BLaER1 treated with 17β-estradiol and CSF1 and Interleukin-3, amounts not matched to agents 10 nM and 100 nM (cell line): ENCODE results near the gene CD74.

ENCODE experiments used
- H3K27ac ChIP-seq, 11 experiments: shearing (Covaris generic); formaldehyde crosslinking; 2 replicates each; pipeline ENCODE4 v1.8.1; 2022
- H3K27me3 ChIP-seq, 11 experiments: shearing (Covaris generic); formaldehyde crosslinking; 2 replicates each; pipeline ENCODE4 v1.8.1; 2022
- H3K36me3 ChIP-seq, 11 experiments: shearing (Covaris generic); formaldehyde crosslinking; 2 replicates each; pipeline ENCODE4 v1.8.1; 2022
- H3K4me1 ChIP-seq, 10 experiments: shearing (Covaris generic); formaldehyde crosslinking; 2 replicates each; pipeline ENCODE4 v1.8.1; 2022
- H3K4me2 ChIP-seq, 11 experiments: shearing (Covaris generic); formaldehyde crosslinking; 2 replicates each; pipeline ENCODE4 v1.8.1; 2022
- H3K4me3 ChIP-seq, 10 experiments: shearing (Covaris generic); formaldehyde crosslinking; 2 replicates each; pipeline ENCODE4 v1.8.1; 2022
- H3K9ac ChIP-seq, 11 experiments: shearing (Covaris generic); formaldehyde crosslinking; 2 replicates each; pipeline ENCODE4 v1.8.1; 2022
- H3K9me3 ChIP-seq, 11 experiments: shearing (Covaris generic); formaldehyde crosslinking; replicated peaks in 1 of 11; 2 replicates each; pipeline ENCODE4 v1.8.1; 2022
- H4K20me1 ChIP-seq, 11 experiments: shearing (Covaris generic); formaldehyde crosslinking; 2 replicates each; pipeline ENCODE4 v1.8.1; 2022
- Cebpa-rat ChIP-seq, 11 experiments: shearing (Covaris generic); IDR thresholded peaks; 2 replicates each; pipeline ENCODE4 v1.8.1; 2022

The CD74 gene

DNA sequence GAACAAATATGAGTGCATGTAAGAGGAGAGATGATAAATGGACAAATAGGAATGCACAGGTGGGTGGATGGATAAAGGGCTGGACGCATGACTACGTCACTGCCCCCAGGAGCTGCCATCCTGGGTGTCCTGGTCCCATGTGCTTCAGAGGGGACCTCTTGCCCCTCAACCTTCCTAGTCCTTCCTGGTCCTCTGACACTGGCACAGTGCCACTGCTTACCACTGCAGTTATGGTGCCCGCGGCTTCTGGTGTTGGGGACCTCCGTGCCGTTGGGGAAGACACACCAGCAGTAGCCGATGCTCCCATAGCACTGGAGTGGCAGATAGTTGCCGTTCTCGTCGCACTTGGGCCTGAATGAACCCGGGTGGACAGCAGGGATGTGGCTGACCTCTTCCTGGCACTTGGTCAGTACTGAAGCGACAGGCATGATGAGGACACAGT is 9.8 kb downstream of the CD74 start:
- Histone ChIP-seq H3K4me2 (0 out of 22 replicates have a peak overlapping the region, but pooled peaks of 1 of the 11 experiments have one; percentile 3), H3K9ac (peak overlapping the region in 3 of 11 experiments; percentile 11 to 54 (median 30); a peak in 4 of 22 replicates), H3K9me3 (no peaks in the 10 kb centered on the region), H3K4me1 (peaks cover 15 to 69% (median 54%) of the 10 kb centered on the region in 10 experiments), H4K20me1 (peaks cover 79 to 100% (median 100%) of the 10 kb centered on the region in 11 experiments; a peak in 21 of 22 replicates), H3K4me3 (no peak overlapping the region), H3K36me3 (peaks cover 98 to 100% (median 100%) of the 10 kb centered on the region in 11 experiments), H3K27me3 (no peaks in the 10 kb centered on the region), H3K27ac (peak overlapping the region in 5 of 11 experiments; percentile 6 to 33 (median 7); a peak in 3 of 22 replicates)
- TF ChIP-seq Cebpa-rat (IDR thresholded peaks at IDR 0.05), result no peak

DNA sequence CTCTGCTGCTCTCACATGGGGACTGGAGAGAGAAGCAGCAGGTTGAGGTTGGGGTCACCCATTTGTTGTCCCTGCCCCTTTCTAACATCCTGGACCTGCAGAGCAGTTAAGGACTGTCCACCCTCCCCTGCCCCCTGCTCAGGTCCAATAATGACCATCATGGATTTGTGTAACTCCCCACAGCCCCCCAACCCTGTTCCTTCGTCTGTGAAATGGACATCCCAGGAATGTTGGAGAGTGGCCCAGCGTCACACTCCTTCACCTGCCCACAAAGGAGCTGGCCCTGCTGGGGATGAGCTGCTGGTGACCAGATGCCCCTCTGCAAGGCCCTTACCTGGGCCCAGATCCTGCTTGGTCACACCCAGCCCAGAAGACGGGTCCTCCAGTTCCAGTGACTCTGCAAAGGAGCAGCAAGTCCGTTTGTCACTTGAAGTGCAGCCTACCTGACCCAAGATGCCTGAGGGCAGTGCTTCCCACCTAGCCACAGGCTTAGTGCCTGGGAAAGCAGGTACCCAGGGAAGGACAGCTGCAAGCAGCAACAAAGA is 10.4 kb downstream of the CD74 start:
- Histone ChIP-seq H3K27me3 (no peaks in the 10 kb centered on the region), H3K4me1 (peaks cover 15 to 63% (median 48%) of the 10 kb centered on the region in 10 experiments; a peak in 19 of 20 replicates), H4K20me1 (peaks cover 73 to 100% (median 100%) of the 10 kb centered on the region in 11 experiments; a peak in 21 of 22 replicates), H3K4me2 (peak overlapping the region in 2 of 11 experiments; percentile 6 to 16; a peak in 3 of 22 replicates), H3K9ac (peak overlapping the region in 5 of 11 experiments; percentile 2 to 54 (median 32); a peak in 7 of 22 replicates), H3K4me3 (no peak overlapping the region), H3K27ac (peak overlapping the region in 7 of 11 experiments; percentile 6 to 57 (median 10); a peak in 7 of 22 replicates), H3K36me3 (peaks cover 98 to 100% (median 100%) of the 10 kb centered on the region in 11 experiments), H3K9me3 (no peaks in the 10 kb centered on the region)
- no peak for TF ChIP-seq Cebpa-rat (IDR thresholded peaks at IDR 0.05)

DNA sequence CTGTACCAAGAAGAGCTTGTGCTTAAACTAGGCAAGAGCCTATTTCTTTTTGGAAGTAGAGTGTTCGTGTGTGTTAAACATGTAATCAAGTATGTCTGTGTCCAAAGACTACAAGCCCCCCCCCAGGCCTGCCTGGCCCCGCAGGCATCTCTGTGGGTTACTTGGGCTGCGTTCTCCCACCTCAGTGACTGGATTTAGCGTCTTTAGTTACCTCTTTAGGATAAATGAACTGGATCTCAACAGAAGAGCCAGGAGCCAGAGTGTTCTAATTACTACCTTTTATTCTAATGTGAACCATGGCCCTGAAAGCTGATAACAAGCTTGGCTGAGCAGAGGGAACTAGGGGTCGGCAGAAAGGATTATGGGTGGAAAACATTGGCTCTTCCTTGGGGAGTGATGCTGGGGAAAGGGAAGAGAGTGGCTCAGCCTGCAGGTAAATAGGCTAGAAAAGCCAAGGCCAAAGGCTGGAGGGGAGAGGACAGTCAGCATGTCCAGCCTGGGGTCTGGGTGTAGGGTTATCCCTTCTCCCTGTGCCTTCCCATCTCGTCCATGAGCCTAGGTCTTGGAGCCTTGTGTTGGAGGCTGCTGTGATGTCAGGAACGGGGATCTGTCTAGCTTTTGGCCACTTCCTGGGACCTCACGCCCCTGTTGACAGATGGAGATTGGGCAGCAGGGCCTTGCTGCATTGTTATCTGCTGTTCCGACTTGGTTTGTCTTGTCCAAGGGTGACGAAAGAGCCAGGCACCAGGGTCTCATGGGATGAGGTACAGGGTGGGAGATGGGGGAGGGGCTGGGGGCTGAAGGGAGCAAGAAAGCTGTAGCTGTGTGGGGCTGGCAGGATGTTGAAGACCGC is 11.1 kb downstream of the CD74 start:
- H3K9ac ChIP-seq, result peak overlapping the region in 6 of 11 experiments; percentile 9 to 54 (median 28); a peak in 8 of 22 replicates
- peak overlapping the region in 8 of 11 experiments; percentile 11 to 58 (median 42); a peak in 15 of 22 replicates for H3K27ac ChIP-seq
- TF ChIP-seq Cebpa-rat (IDR thresholded peaks at IDR 0.05), result no peak
- no peaks in the 10 kb centered on the region for H3K9me3 ChIP-seq
- H3K4me3 ChIP-seq, result no peak overlapping the region
- H3K36me3 ChIP-seq, result peaks cover 98 to 100% (median 100%) of the 10 kb centered on the region in 11 experiments
- peaks cover 9 to 56% (median 41%) of the 10 kb centered on the region in 10 experiments; a peak in 18 of 20 replicates for H3K4me1 ChIP-seq
- peaks cover 66 to 100% (median 97%) of the 10 kb centered on the region in 11 experiments; a peak in 21 of 22 replicates for H4K20me1 ChIP-seq
- H3K4me2 ChIP-seq, result peak overlapping the region in 2 of 11 experiments; percentile 6 to 16; a peak in 2 of 22 replicates
- H3K27me3 ChIP-seq, result no peaks in the 10 kb centered on the region

DNA sequence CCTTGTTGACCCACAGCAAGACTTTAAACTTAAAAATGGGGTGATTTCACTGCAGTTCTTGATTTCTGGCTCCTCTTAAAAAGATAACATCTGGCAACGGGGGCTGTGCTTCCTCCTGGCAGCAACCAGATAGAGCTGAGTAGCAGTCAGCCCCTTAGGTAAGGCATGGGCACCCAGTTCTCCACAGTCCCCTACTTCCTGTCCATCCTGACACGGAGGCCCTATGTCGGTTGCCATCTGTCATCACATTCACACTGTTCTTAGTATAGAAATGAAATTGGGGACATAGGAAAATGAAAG is 11.7 kb downstream of the CD74 start:
- Histone ChIP-seq H4K20me1 (peaks cover 60 to 100% (median 96%) of the 10 kb centered on the region in 11 experiments; a peak in 21 of 22 replicates), H3K36me3 (peaks cover 98 to 100% (median 100%) of the 10 kb centered on the region in 11 experiments), H3K9ac (peak overlapping the region in 3 of 11 experiments; percentile 9 to 27 (median 21); a peak in 1 of 22 replicates), H3K27ac (peak overlapping the region in 8 of 11 experiments; percentile 11 to 58 (median 41); a peak in 12 of 22 replicates), H3K27me3 (no peaks in the 10 kb centered on the region), H3K4me3 (no peak overlapping the region), H3K9me3 (no peaks in the 10 kb centered on the region), H3K4me2 (no peak overlapping the region), H3K4me1 (peaks cover 9 to 50% (median 36%) of the 10 kb centered on the region in 10 experiments; a peak in 17 of 20 replicates)
- TF ChIP-seq Cebpa-rat (IDR thresholded peaks at IDR 0.05), result no peak

DNA sequence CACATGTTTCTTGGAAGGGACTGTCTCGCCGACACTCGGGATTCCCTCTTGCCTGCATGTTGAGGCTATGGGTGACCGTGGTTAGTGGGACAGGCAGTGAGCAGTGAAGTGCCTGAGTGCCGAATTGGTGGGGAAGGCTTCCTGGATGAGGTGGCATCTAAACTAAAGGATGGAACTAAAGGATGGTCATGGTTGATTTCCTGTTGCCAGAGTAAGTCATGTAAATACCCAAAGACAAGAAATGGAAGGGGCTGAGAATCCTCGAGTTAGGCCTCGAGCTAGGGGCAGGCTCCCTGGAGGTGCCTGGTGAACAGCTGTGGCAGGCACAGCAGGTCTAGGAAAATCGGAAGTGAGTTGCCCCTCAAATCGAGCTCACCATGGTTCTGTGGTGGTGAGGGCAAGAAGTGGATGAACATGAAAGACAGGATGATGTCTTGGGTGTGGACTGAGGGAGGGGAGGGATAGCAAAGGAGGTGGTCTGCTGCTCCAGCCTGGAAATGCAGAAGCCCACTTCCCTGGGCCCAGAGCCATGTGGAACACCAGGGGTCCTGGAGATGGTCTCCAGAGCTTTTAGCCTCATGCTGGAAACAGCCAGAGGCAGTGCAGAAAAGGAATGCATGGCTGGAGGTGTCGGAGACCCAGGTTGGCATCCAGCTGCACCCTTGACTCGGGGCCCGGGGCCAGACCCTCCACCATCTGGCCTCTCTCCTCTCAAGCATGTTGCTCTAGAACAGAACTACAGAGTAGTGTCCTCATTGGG is 12.2 kb downstream of the CD74 start:
- Histone ChIP-seq H3K4me1 (peaks cover 9 to 45% (median 34%) of the 10 kb centered on the region in 10 experiments; a peak in 17 of 20 replicates), H3K27ac (peak overlapping the region in 9 of 11 experiments; percentile 11 to 58 (median 33); a peak in 12 of 22 replicates), H3K4me3 (no peak overlapping the region), H3K4me2 (no peak overlapping the region; a peak in 1 of 22 replicates), H3K9ac (peak overlapping the region in 6 of 11 experiments; percentile 9 to 41 (median 20); a peak in 7 of 22 replicates), H3K36me3 (peaks cover 98 to 100% (median 100%) of the 10 kb centered on the region in 11 experiments), H3K9me3 (no peaks in the 10 kb centered on the region), H4K20me1 (peaks cover 55 to 100% (median 92%) of the 10 kb centered on the region in 11 experiments; a peak in 21 of 22 replicates), H3K27me3 (no peaks in the 10 kb centered on the region)
- TF ChIP-seq Cebpa-rat (IDR thresholded peaks at IDR 0.05), result no peak

DNA sequence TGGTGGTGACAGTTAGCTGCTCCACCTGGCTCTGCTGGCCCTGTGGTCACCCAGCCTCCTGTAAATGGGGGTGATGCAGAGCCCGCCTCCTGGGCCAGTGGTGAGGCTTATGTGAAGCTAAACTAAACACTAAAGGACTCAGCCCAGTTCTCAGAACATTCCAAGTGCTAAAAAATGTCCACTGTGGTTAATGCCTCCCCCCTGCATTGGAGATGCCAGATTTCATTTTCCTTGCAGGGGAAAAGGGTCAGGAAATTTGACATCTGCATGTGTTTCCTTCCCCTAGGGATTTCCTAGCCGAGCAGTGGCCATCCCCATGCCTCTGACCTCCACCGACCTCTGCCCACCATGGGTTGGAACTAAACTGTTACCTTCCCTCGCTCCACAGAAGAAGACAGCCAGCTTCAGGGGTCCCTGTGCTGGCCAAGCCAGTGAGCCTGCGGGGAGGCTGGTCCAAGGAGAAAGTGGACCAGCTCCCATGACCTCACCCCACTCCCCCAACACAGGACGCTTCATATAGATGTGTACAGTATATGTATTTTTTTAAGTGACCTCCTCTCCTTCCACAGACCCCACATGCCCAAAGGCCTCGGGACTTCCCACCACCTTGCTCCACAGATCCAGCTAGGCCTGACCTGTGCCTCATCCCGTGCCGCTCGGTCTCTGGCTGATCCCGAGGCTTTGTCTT is 13.0 kb downstream of the CD74 start:
- Histone ChIP-seq H4K20me1 (peaks cover 46 to 99% (median 83%) of the 10 kb centered on the region in 11 experiments; a peak in 21 of 22 replicates), H3K4me3 (no peak overlapping the region), H3K36me3 (peaks cover 98 to 100% (median 100%) of the 10 kb centered on the region in 11 experiments), H3K4me2 (no peak overlapping the region; a peak in 1 of 22 replicates), H3K27me3 (no peaks in the 10 kb centered on the region), H3K27ac (peak overlapping the region in 8 of 11 experiments; percentile 11 to 57 (median 33); a peak in 6 of 22 replicates), H3K9ac (peak overlapping the region in 4 of 11 experiments; percentile 13 to 41 (median 28); a peak in 3 of 22 replicates), H3K4me1 (peaks cover 9 to 49% (median 36%) of the 10 kb centered on the region in 10 experiments; a peak in 17 of 20 replicates), H3K9me3 (no peaks in the 10 kb centered on the region)
- TF ChIP-seq Cebpa-rat (IDR thresholded peaks at IDR 0.05), result no peak

DNA sequence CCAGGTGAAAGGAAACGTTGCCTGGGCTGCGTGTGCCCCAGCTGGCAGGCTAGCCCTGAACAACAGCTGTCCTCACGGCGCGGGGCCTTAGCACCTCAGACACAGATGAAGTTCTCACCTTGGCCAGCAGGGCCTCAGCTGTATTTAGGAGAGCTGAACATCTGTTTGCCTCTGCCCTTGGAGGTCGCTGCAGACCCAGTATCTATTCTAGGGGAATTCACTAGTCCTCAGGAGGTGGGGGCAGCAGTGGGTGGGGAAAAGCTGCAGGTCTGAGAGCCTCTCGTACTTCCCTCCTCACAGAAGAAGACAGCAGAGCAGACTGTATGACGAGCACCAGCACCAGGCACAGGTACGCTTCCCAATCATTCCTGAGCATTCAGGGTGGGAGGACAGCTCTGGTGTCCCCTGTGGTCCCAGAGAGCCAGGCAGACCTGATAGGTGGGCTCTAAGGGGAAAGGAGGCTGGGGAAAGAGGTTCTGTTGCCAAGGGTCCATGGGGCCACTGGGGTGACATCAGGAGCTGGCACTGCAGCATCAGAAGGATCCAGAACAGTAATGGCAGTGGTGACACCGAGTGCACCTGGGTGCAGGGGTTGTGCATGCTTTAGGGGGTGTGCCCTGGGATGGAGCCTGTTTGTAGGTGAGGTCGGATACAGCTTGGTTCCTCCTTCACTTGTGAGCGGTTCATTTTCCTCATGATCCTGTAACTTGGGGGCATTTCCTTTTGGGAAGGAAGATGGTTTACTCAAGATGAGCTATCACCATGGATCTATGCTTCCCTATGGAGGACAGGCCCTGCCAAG is 13.8 kb downstream of the CD74 start:
- Histone ChIP-seq H3K36me3 (peaks cover 97 to 100% (median 100%) of the 10 kb centered on the region in 11 experiments), H3K27me3 (no peaks in the 10 kb centered on the region), H3K4me3 (no peak overlapping the region), H3K4me1 (peaks cover 9 to 56% (median 38%) of the 10 kb centered on the region in 10 experiments; a peak in 17 of 20 replicates), H3K9me3 (no peaks in the 10 kb centered on the region), H4K20me1 (peaks cover 39 to 99% (median 78%) of the 10 kb centered on the region in 11 experiments; a peak in 21 of 22 replicates), H3K27ac (peak overlapping the region in 5 of 11 experiments; percentile 3 to 44 (median 13); a peak in 6 of 22 replicates), H3K4me2 (no peak overlapping the region), H3K9ac (peak overlapping the region in 2 of 11 experiments; percentile 9 to 18; a peak in 1 of 22 replicates)
- no peak for TF ChIP-seq Cebpa-rat (IDR thresholded peaks at IDR 0.05)
